CD4-positive, alpha-beta T cell (primary cell): ENCODE measurements around the gene BCAS1. TPM values are rescaled to one million over a fixed set of nuclear protein-coding genes. Genes with fewer than 3 reads are reported as not detected.

ENCODE experiments used
- ATAC-seq: fragments of 200-7000 bp; cut with Tn5 transposase; one replicate; pipeline ENCODE4 v1.10.0; 2022; ENCODE audit warnings: mild to moderate bottlenecking; ENCODE audit not compliant: poor library complexity
- CTCF ChIA-PET: fragments of 350-600 bp; sonication (Branson Sonifier 250); formaldehyde crosslinking; loops from one replicate; lab custom pipeline; 2021; ENCODE audit warnings: antibody characterized with exemption, inconsistent platforms; lab: Charles Lee
- POLR2A ChIA-PET: fragments of 350-600 bp; sonication (Branson Sonifier 250); formaldehyde crosslinking; loops from one replicate; lab custom pipeline; 2021; ENCODE audit warnings: antibody characterized with exemption, inconsistent platforms; lab: Charles Lee
- DNase-seq, 14 experiments: peaks; one replicate each; pipeline ENCODE4 v3.0.0-alpha.2; 2013 to 2020; ENCODE audit warnings: mixed read lengths in 2 of 14
- H3K27ac ChIP-seq, 2 donors: one replicate each; pipeline versions ENCODE4 v1.5.1 to v1.7.0; 2013; ENCODE audit warnings: low read length in 2 of 2, low read depth in 1 of 2, mild to moderate bottlenecking in 1 of 2
- H3K27me3 ChIP-seq, 2 experiments: 1 replicate in 1 of 2; 2 replicates in 1 of 2; pipeline versions ENCODE4 v1.6.1 to v1.7.0; 2013; ENCODE audit warnings: low read length in 2 of 2, control low read depth in 1 of 2, mild to moderate bottlenecking in 1 of 2, moderate library complexity in 1 of 2; ENCODE audit not compliant: insufficient read depth in 2 of 2, control insufficient read depth in 1 of 2
- H3K36me3 ChIP-seq: one replicate; pipeline ENCODE4 v1.6.1; 2013; ENCODE audit warnings: low read length, control low read depth; ENCODE audit not compliant: insufficient read depth
- H3K4me1 ChIP-seq: one replicate; pipeline ENCODE4 v1.6.1; 2013; ENCODE audit warnings: low read length, control low read depth; ENCODE audit not compliant: insufficient read depth
- H3K4me3 ChIP-seq: one replicate; pipeline ENCODE4 v1.5.1; 2013; ENCODE audit warnings: mild to moderate bottlenecking, low read length, moderate library complexity
- H3K9me3 ChIP-seq, 2 experiments: 1 replicate in 1 of 2; 2 replicates in 1 of 2; pipeline versions ENCODE4 v1.6.1 to v1.7.0; 2013; ENCODE audit warnings: low read length in 2 of 2, mild to moderate bottlenecking in 2 of 2, control low read depth in 1 of 2, moderate library complexity in 1 of 2; ENCODE audit not compliant: control insufficient read depth in 1 of 2, insufficient read depth in 1 of 2
- H3K27ac Mint-ChIP-seq: one replicate; pipeline ENCODE4 v1.8.0; 2020; ENCODE audit warnings: mixed read lengths
- H3K27me3 Mint-ChIP-seq: one replicate; pipeline ENCODE4 v1.8.0; 2021; ENCODE audit warnings: mixed read lengths
- H3K36me3 Mint-ChIP-seq: one replicate; pipeline ENCODE4 v1.8.0; 2021; ENCODE audit warnings: low read depth, mixed read lengths
- H3K4me1 Mint-ChIP-seq: one replicate; pipeline ENCODE4 v1.8.0; 2021; ENCODE audit warnings: low read depth, mixed read lengths
- H3K4me3 Mint-ChIP-seq: one replicate; pipeline ENCODE4 v1.8.0; 2020; ENCODE audit warnings: mild to moderate bottlenecking, mixed read lengths
- H3K9me3 Mint-ChIP-seq: one replicate; pipeline ENCODE4 v1.8.0; 2020; ENCODE audit warnings: mixed read lengths
- intact Hi-C, 2 experiments: fragments of 100-400 bp; cut with DNase I in 1 of 2; cut with micrococcal nuclease in 1 of 2; formaldehyde crosslinking; loops; one replicate each; pipeline versions ENCODE4 v1.15.1 to v1.9.0; 2023 to 2025; cut with DNase I, micrococcal nuclease
- total RNA-seq, 174 experiments: library from RNA in 2 of 174; stranded (reverse) in 2 of 174; gene quantifications; one replicate each; pipeline ENCODE4 v1.2.3 and lab custom pipeline; 2021 to 2026
- TF ChIP-seq, protein P1 (sequence below): fragments of 200-600 bp; IDR thresholded peaks from one replicate; pipeline ENCODE4 v1.8.0; 2022; ENCODE audit warnings: antibody characterized with exemption, mild to moderate bottlenecking

Gene BCAS1
- total RNA-seq, 2 experiments from 2014 or later, result 0.20 to 0.27 TPM

DNA sequence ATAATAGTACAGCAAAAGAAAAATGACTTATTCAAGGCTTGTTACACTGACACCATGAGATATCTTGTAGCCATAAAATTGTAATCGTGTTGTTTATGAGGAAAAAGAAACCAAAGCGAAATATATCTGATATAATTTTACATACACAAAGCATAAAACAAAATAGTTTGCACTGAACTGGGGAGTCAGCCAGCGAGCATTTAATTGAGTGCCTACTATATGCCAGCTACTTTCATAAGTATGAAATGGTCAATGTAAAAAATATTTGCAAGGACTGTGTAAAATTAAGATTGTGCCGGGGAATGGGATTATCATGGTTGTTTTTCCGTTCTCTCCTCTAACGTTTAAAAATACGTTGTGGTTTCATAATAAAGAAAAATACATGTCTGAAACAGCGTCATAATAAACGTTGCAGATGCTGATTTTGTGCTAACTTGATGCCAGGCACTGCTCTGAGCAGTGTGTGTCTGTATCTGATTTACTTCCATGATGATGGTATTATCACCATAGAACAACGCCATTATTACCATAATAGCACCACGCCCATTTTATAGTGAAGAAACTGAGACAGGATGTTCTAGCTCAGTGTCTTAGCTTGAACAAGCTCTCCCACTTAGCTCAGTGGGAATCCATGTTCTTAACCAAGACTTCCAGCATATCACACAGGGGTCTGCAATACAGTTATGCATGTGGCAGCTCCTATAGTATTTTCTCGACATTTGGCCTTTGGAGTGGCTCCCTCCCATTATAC, 144.6 kb downstream of the BCAS1 start:
- POLR2A ChIA-PET, result no interaction called here
- H3K4me1 ChIP-seq, result peaks cover 11% of the 10 kb centered on the region
- TF ChIP-seq, protein P1, sequence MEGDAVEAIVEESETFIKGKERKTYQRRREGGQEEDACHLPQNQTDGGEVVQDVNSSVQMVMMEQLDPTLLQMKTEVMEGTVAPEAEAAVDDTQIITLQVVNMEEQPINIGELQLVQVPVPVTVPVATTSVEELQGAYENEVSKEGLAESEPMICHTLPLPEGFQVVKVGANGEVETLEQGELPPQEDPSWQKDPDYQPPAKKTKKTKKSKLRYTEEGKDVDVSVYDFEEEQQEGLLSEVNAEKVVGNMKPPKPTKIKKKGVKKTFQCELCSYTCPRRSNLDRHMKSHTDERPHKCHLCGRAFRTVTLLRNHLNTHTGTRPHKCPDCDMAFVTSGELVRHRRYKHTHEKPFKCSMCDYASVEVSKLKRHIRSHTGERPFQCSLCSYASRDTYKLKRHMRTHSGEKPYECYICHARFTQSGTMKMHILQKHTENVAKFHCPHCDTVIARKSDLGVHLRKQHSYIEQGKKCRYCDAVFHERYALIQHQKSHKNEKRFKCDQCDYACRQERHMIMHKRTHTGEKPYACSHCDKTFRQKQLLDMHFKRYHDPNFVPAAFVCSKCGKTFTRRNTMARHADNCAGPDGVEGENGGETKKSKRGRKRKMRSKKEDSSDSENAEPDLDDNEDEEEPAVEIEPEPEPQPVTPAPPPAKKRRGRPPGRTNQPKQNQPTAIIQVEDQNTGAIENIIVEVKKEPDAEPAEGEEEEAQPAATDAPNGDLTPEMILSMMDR, result no peak
- no peaks in the 10 kb centered on the region for H3K9me3 ChIP-seq
- DNase-seq (no peak), ATAC-seq (no peak)
- H3K36me3 ChIP-seq, result no peaks in the 10 kb centered on the region
- Mint-ChIP-seq H3K4me1 (peaks cover 22% of the 10 kb centered on the region), H3K4me3 (no peak overlapping the region), H3K9me3 (no peaks in the 10 kb centered on the region), H3K27me3 (no peaks in the 10 kb centered on the region), H3K27ac (no peak overlapping the region), H3K36me3 (no peaks in the 10 kb centered on the region)
- CTCF ChIA-PET, result interaction anchor here (1.4 kb wide), 1 partner anchor 10 kb away, joined by 6 read pairs; no protein-coding TSS in a partner anchor
- intact Hi-C loops, result no loop called here
- no peak overlapping the region for H3K27ac ChIP-seq
- no peaks in the 10 kb centered on the region for H3K27me3 ChIP-seq
- H3K4me3 ChIP-seq, result no peak overlapping the region

DNA sequence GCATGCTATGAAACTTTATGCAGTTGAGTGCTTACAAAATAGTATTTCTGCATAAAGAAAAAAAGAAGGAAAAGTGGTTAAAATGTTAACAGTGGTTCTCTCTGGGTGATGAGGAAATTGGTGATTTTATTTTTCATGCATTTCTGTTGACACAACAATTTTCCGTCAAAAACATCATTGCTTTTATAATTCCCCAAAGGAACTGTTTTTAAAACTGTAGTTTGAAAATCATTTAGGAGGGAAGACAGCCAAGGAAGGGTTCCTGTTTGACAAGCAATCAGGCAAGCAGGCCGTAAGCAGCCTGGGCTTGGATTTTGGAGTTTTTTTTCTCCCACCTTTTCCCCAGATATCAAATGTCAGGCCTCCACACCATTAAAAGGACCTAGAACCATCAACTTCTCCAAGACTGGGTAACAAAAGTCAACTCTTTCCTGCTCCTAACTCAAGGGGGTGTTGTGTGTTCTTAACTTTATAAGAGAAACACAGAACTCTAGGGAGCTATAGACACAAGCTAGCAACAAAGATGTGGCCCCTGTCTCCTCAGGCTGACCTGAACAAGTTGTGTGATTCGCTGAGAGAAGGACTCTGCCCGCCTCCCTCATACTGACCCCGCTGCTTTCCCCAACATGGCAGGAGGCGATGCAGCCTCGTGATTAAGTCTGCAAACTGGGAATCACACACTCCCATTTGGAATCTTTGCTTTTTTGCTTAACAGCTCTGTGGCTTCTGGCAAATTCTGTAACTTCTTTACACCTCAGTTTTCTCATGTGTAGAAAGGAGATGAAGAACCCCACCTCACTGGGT, 146.6 kb downstream of the BCAS1 start:
- Histone ChIP-seq H3K9me3 (no peaks in the 10 kb centered on the region), H3K27ac (no peak overlapping the region), H3K4me1 (peaks cover 11% of the 10 kb centered on the region), H3K36me3 (no peaks in the 10 kb centered on the region), H3K27me3 (no peaks in the 10 kb centered on the region), H3K4me3 (no peak overlapping the region)
- H3K9me3 Mint-ChIP-seq, result no peaks in the 10 kb centered on the region
- TF ChIP-seq, protein P1, result no peak
- ATAC-seq (no peak), DNase-seq (no peak)
- no peak overlapping the region for H3K4me3 Mint-ChIP-seq
- H3K27me3 Mint-ChIP-seq, result no peaks in the 10 kb centered on the region
- ChIA-PET POLR2A (interaction anchor here (1.1 kb wide), 1 partner anchor 10 kb away, joined by 3 read pairs; no protein-coding TSS in a partner anchor), CTCF (interaction anchor here (2.0 kb wide), 1 partner anchor 11 kb away, joined by 4 read pairs; no protein-coding TSS in a partner anchor)
- intact Hi-C loops, result no loop called here
- H3K4me1 Mint-ChIP-seq, result peaks cover 14% of the 10 kb centered on the region
- H3K27ac Mint-ChIP-seq, result no peak overlapping the region
- H3K36me3 Mint-ChIP-seq, result no peaks in the 10 kb centered on the region

DNA sequence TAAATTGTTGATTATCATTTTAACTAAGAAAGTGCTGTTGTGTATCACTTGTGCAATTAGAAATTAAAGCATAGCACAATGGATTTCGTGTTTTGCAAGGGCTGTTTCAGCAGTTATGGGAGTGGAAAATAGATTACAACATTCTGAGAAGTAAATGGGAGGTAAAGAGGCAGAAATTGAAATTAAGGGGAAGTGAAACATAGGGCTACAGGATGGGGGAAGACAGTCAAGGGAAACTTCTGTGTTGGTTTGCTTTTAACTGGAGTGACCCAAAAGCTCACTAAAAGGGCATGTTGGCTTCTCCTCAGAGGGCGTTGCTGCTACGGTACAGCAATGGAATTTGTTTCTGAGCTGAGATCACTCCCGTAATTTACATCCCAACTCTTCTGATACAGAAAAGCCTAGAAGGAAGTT, 147.5 kb downstream of the BCAS1 start:
- ChIA-PET CTCF (interaction anchor here (2.0 kb wide), 1 partner anchor 12 kb away, joined by 4 read pairs; no protein-coding TSS in a partner anchor), POLR2A (no interaction called here)
- Histone ChIP-seq H3K27ac (no peak overlapping the region), H3K36me3 (no peaks in the 10 kb centered on the region), H3K4me1 (peaks cover 11% of the 10 kb centered on the region), H3K9me3 (no peaks in the 10 kb centered on the region), H3K4me3 (no peak overlapping the region), H3K27me3 (no peaks in the 10 kb centered on the region)
- intact Hi-C loops, result no loop called here
- ATAC-seq (no peak), DNase-seq (peak in 3 of 14 experiments; percentile 25 to 47 (median 37))
- no peak overlapping the region for H3K27ac Mint-ChIP-seq
- H3K27me3 Mint-ChIP-seq, result no peaks in the 10 kb centered on the region
- no peak overlapping the region for H3K4me3 Mint-ChIP-seq
- no peaks in the 10 kb centered on the region for H3K9me3 Mint-ChIP-seq
- peaks cover 14% of the 10 kb centered on the region for H3K4me1 Mint-ChIP-seq
- no peaks in the 10 kb centered on the region for H3K36me3 Mint-ChIP-seq
- TF ChIP-seq, protein P1, result no peak
